NCI-H2107 treated with DMSO at 0.1 percent for 48 hours (cell line): Measurements from ENCODE around the gene MED15.
"Not testable (repeated sequence)": the region's sequence is repeated elsewhere in the genome, so short reads cannot be mapped to it uniquely, and the experiment has no call there.

Experiments used
- DNase-seq: peaks from one replicate; lab custom pipeline; 2025; ENCODE audit not compliant: unreplicated experiment; lab: John Stamatoyannopoulos, UW

MED15 gene

DNA sequence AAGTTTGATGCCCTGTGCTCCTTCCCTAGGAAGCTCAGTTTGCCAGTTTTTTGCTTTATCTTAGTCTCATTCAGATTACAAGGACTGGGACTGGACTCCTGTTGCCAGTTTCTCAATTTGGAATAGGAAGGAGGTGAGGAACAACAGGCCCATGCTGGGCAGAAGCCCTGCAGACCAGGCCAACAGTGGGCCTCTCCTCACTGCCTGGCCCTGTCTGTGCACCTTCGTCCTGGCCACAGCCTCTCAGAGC is 23.7 kb downstream of the MED15 start:
- DNase-seq, result no peak

DNA sequence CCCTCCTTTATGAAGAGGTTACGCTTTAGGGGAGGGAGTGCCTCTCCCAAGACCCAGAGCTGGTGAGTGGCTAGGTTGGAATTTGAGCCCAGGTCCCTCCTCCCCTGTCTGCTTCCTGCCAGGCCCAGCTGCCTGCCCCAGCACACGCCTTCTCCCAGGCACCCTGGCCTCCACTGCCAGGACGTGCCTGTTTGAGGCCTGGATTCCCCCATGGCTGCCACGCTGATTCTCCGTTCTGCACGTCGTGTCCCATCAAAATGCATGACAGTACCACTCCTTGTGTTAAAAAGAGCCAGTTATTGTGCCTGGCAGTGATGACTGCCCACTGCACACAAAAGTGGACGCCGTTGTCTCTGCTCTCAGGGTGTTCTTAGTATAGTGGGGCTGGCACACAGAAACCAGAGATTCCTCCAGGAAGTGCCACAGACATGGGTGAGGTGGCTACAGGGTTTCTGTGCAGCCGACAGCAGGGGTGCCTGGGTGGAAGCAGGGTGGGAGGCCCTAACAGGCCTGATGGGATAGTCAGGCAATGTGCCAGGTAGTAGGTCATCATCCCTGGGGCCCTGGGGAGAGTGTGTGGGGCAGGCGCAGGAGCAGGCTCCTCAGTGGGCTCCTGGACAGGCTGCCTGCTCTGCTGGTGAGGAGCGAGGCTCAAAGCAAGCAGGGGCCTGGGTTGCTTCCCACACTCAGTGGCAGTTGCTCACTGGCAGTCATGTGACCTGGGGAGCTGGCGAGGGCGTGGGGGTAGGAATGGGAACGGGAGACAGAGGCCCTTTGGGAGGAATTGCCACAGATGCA is 24.2 kb downstream of the MED15 start:
- DNase-seq, result peak; percentile 59

DNA sequence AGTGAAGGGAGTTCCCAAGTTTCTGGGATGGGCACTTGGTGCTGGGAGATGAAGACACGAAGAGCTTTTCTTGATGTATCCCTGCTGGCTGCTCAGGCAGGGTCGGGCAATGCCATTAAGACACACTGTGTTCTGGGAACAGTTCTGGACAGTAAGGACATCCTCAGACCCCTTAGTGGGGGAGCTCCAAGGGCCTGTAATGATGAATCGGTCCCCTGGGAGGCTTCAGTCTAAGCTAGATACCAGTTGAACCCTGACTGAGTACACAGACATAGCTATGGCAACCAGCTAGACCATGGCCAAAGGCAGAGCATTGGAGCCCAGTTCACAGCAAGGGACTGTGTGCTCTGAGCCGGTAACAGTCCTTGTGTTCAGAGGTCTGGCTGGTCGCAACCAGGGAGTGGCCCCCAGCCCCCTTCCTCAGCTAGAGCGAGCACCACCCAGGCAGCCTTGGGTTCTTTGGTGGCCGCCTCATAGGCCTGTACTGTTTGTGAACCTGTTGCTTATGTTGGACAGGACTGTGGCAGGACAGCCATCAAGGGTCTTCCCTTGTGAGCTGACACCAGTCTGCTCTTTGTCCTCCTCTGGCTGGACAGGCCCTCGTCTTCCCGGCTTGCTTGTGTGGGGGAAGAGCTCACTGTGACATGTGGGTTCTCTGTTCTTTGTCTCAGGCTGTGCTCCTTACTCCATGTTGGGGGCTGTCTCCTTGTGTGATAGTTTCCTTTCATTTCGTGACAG is 25.0 kb downstream of the MED15 start:
- DNase-seq, result no peak

DNA sequence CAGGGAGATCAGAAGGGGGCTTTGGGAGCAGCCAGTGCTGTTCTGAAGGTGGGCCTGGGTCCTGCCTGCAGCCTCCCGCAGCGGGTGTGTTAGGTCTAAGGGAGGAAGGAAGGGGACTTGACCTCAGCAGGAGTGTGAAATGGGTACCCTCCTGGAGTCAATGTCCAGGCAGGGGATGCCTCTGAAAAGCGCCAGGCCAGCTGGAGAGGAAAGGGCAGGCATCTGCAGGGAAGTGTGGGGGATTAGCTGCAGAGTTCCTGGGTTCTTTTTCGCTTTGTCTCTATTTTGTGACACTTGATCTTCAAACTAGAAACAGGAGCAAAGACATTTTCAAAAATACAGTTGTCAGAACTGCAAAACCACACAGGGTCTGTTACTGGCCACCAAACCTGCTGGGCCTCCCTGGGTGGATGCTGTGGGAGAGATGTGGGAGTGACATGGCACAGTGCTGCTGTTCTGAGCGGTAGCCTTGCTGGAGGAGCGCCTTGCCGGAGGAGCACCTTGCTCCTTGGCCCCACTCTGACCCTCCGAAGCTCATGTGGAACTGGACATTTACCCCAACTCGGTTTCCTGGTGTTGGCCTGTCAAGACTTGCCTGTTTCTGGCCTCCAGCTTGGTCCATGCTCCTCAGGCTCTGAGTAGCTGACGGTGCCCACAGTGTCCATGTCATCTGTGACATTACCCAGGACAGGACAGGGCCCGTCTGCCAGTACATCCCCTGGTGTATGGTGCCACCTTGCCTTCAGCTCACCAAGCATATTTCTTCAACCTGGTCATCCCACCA is 25.9 kb downstream of the MED15 start:
- DNase-seq, result no peak

DNA sequence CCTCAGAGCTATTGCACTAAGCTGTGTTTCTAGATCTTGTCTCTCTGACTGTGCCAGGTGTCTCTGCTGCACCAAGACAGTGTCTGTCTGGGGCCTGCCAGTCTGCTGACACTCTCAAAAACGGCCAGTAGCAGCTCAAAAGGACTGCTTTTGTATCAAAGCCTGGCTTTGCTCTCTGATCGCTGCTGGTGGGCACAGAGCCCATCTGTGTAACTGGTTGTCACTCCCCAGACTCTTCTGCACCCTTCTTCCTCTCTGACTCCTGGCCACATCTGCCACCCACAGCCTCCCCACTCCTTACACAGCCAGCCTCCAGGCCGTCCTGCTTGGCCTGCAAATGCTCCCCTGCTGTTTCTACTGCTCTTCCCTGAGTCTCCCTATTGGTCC is 26.5 kb downstream of the MED15 start:
- DNase-seq, result no peak

DNA sequence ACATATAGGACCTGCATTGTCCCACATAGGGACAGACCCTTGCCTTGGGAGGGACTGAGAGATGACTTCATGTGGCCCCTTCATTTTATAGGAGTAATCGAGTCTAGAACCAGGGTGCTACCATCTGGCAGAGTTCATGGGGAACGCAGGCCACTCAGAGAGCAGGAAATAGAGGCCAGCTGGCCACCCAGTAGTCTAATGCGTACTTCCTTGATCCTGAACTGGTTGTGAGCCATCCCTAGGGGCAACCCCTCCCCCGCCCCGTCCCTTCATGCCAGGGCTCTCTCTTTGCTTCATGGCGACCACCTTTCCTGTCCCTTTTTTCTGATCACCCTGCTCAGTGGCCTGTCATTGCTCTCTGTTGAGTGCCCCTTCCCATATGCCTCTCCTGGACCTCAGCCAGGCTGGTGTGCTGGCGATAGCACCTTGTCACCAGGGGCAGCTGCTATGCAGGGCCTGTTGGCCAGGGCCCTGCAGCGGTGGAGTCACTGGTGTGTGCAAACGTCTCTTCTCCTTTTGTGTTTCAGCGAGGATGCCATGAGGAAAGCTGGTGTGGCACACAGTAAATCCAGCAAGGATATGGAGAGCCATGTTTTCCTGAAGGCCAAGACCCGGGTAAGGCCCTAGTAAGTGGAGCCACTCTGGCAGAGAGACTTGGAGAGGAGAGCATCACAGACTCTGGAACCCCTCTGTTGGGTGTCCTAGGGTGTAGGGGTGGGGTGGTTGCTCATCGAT is 29.3 kb downstream of the MED15 start:
- DNase-seq, result no peak

DNA sequence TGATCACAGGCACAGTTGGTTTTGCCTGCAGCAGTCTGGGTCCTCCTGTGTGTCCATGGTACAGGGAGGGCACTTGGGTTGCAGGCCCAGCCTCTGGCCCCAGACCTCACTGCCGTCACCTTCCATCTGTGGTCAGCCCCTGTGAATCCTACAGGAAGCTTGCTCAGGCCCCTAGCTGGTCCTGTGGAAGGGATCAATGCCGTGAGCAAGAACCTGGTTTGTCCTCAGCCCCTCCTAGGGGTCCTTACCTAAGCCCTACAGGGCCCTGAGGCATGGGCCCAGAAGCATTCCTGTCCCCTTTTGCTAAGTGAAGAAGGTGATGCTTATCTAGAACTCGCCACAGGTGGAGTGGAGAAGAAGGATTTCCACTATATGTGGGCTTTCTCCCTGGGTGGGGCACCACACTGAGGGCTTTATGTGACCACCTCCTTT is 29.9 kb downstream of the MED15 start:
- no peak for DNase-seq

DNA sequence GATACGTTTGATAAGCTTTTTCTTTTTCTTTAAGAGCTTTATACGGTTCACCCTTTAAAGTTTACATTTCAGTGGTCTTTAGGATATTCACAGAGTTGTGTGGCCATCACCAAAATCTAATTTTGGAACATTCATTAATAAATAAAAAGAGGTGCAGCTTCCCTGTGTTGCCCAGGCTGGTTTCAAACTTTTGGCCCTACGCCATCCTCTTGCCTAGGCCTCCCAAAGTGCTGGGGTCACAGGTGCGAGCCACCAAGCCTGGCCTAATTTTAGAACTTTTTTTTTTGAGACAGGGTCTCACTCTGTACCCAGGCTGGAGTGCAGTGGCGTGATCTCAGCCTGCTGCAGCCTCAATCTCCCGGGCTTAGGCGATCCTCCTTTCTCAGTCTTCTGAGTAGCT is 30.6 kb downstream of the MED15 start:
- no peak for DNase-seq

DNA sequence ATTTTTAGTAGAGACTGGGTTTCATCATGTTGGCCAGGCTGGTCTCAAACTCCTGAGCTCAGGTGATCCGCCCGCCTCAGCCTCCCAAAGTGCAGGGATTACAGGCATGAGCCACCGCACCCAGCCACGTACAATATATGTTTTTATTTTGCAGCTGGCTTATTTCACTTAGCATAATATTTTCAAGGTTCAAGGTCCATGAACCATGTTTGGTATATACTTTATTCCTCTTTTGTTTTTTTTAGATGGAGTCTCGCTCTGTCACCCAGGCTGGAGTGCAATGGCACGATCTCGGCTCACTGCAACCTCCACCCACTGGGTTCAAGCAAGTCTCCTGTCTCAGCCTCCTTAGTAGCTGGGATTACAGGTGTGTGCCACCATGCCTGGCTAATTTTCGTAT is 31.5 kb downstream of the MED15 start:
- DNase-seq, result not testable (repeated sequence)

DNA sequence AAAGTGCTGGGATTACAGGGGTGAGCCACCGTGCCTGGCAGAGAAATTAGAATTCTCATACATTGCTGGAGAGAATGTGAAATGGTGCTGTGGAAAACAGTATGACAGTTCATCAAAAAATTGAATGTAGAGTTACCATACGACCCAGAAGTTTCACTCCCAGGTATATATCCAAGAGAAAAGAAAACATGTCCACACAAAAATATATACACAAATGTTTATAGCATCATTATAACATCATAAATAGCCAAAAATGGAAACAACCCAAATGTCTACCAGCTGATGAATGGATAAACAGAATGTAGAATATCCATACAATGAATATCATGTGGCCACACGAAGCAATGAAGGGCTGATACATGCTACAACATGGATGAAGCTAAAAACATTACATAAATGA is 34.6 kb downstream of the MED15 start:
- DNase-seq, result no peak

DNA sequence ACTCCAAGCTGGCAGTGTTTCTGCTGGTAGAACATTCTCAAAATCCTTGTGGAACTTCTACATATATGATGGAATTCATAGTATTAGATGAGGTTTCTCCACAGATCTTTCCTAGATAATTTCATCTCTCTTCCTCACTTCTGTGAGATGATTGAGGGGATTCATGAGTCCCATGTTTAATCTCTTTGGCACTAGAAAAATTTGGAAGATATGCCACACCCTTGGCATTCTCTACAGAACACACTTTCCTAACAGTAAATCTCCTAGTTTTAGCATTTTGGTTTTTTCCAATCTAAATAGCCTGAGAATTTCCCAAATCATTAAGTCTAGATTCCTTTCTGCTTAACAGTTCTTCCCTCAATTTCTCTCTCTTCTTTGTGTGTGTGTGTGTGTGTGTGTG is 35.3 kb downstream of the MED15 start:
- DNase-seq, result no peak

DNA sequence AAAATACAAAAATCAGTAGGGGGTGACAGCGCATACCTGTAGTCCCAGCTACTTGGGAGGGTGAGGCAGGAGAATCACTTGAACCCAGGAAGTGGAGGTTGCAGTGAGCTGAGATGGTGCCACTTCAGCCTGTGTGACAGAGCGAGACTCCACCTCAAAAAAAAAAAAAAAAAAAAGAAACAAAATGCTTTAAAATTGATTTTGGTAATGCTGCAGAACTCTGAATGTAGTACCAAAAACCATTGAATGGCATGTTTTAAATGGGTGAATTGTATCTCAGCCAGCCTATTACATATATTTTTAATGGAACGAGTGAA is 37.9 kb downstream of the MED15 start:
- not testable (repeated sequence) for DNase-seq

DNA sequence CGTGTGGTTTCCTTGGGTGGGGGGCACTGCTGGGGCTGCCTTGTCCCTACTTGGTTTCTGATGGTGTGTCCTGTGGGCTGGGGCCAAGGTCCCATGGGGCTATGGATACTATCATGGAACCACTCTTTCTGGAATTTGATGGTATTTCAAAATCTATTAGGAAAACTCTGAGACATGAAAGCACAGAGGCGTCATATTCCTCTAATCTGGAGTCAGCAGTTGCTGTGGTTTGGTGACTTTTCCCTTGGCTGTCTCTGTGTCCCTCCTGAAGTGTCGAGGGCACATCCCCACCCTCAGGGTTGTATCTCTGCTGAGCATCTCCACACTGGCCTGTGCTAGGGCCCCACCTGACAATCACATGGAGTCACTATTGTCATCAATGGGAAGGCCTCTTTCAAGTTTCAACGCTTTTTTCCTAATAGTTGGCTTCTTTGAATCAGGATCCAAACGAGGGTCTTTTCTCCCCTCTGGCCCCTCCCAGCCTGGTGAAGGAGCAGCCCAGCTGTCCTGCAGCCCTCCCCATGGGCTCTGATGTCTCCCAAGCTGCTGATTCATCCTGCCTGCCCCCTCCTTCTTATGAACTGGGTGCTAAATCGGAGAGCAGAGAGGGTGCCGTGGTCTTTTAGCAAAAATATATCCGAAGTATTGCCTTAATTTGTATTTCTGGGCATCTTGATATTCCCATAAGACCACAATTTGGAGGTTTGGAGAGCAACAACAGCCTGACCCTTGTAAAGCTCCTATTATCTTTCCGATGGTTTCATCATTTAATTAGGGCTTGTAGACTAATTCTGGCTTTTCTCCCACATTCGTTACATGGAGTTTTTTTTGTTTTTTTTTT is 38.5 kb downstream of the MED15 start:
- no peak for DNase-seq

DNA sequence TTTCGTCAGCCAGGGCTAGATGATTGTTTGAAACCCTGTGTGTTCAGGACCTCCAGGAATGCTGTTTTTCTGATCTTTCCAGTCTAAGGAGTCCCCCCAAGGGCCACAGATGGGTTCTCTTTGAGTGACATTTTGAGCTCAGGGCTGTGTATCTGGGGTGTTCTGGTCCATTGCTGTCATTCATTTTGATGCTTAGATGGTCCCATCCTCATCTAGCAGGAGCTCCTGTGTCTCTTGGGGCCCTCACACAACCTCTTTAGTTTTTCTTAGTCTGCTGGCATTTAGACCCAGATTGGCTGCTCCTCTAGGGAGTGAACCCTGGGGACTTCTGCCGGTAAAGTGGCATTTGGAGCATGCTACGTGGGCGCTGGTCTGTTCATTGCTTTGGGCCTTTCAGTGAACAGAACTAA is 39.1 kb downstream of the MED15 start:
- DNase-seq, result no peak

DNA sequence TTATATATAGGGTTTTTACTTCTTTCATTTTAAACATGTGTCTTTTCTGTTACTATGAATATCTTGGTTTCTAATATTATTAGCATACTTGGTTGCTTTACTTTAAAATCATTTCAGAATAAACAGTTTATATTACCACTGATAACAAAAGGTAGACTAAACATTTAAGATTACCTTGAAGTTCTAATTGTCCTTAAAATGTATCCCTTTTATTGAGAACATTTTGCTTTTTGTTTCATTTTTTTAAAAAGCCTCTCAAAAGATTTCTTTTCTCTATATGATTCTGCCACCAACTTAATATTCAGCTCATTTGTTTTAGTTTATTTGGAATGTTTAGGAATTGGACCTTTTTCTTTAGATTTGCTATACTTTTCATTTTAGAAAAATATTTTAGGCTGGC is 39.6 kb downstream of the MED15 start:
- DNase-seq, result no peak

DNA sequence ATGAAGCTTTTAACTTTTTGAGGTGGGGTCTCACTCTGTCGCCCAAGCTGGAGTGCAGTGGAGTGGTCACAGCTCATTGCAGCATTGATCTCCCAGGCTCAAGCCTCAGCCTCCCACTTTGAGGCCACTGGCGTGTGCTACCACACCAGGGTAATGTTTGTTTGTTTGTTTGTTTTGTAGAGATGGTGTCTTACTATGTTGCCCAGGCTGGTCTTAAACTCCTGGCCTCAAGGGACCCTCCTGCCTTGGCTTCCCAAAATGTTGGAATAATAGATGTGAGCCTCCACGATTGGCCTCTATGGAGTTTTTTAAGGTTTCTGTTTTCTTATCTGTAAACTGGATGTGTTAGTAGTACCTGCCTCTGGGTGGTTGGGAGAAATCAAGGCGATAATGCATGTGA is 41.4 kb downstream of the MED15 start:
- no peak for DNase-seq

DNA sequence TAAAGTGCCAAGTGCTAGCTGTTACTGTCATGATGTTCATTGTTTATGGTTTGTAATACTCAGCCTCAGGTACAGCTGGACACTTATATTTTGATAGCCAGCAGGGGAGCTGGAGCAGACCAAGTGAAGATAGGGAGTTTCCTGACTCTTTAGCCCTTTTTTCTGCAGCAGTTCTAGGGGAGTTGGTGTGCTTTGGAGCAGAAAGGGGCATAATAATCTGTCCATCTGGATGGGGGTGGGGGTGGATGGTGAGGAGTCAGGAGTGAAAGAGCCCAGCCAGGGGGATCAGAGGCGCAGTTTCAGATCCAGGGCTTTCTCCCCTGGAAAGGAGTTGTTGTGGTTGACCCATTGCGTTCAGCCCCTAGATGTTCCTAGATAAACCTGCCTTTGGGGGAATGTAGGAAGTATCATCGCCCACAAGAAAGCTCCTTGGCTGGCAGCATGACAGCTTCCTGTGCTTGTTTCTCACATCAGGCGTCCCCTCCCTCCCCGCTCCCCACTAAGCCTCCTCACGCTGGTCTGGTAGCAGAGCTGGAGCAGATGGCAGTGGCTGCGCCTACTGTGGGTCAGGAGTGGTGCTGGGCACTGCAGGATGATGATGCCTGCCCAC is 41.9 kb downstream of the MED15 start:
- no peak for DNase-seq

DNA sequence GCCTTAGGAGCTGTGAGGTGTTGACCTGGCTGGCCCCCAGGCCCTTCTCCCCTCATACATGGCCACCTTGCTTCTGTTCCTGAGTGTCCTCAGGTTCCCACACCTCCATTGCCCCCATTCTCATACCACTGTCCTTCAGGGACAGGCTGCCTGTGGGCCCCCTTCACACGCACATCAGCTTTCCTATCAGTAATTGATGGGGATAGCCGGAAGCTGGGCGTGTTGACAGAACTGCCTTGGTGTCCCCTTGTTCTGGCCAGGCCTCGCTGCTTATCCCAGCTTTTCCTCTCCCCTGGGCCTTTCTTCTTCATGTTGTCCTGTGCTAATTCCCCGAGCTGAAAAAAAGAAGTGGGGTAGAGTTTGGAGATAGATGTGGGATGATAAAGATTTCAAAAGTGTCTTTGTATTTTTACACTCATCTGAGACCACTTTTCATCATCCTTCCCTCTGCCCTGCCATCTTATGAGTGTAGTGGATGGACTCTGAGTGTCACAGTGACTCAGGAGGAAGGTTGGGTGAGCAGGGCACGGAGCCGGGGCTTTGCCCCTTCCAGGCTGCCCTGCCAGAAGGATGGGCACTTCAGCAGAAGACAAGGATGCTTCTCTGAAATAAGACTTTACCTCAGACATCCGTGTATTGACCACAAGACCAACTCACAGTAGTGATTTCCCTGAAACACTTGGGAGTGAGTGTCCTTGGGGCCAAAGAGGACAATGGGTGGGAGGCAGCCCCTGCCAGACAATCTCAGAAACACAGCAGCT is 42.8 kb downstream of the MED15 start:
- DNase-seq, result no peak
